BLaER1 treated with 17β-estradiol and CSF1 and Interleukin-3, amounts not matched to agents 10 nM and 100 nM (cell line): ENCODE data around the gene CHAC1.
A peak's percentile ranks its signal among the peaks of the same experiment; 100 is the strongest.

Experiments
- H3K27ac ChIP-seq, 11 experiments: shearing (Covaris generic); formaldehyde crosslinking; 2 replicates each; pipeline ENCODE4 v1.8.1; 2022
- H3K27me3 ChIP-seq, 11 experiments: shearing (Covaris generic); formaldehyde crosslinking; 2 replicates each; pipeline ENCODE4 v1.8.1; 2022
- H3K36me3 ChIP-seq, 11 experiments: shearing (Covaris generic); formaldehyde crosslinking; 2 replicates each; pipeline ENCODE4 v1.8.1; 2022
- H3K4me1 ChIP-seq, 10 experiments: shearing (Covaris generic); formaldehyde crosslinking; 2 replicates each; pipeline ENCODE4 v1.8.1; 2022
- H3K4me2 ChIP-seq, 11 experiments: shearing (Covaris generic); formaldehyde crosslinking; 2 replicates each; pipeline ENCODE4 v1.8.1; 2022
- H3K4me3 ChIP-seq, 10 experiments: shearing (Covaris generic); formaldehyde crosslinking; 2 replicates each; pipeline ENCODE4 v1.8.1; 2022
- H3K9ac ChIP-seq, 11 experiments: shearing (Covaris generic); formaldehyde crosslinking; 2 replicates each; pipeline ENCODE4 v1.8.1; 2022
- H3K9me3 ChIP-seq, 11 experiments: shearing (Covaris generic); formaldehyde crosslinking; replicated peaks in 1 of 11; 2 replicates each; pipeline ENCODE4 v1.8.1; 2022
- H4K20me1 ChIP-seq, 11 experiments: shearing (Covaris generic); formaldehyde crosslinking; 2 replicates each; pipeline ENCODE4 v1.8.1; 2022
- Cebpa-rat ChIP-seq, 11 experiments: shearing (Covaris generic); IDR thresholded peaks; 2 replicates each; pipeline ENCODE4 v1.8.1; 2022

Gene CHAC1

GRCh38 chr15:40937762-40938535 is 15.3 kb upstream of the CHAC1 start:
- H3K4me3 ChIP-seq: peak overlapping the region in 6 of 10 experiments; percentile 2 to 44 (median 14); a peak in 6 of 20 replicates
- peak overlapping the region in 9 of 11 experiments; percentile 44 to 74 (median 62); a peak in 18 of 22 replicates for H3K9ac ChIP-seq
- peaks cover 0 to 34% (median 0%) of the 10 kb centered on the region in 11 experiments; a peak in 3 of 22 replicates for H4K20me1 ChIP-seq
- peak overlapping the region; percentile 80 to 100 (median 94) for H3K4me2 ChIP-seq
- peaks cover 0 to 22% (median 0%) of the 10 kb centered on the region in 11 experiments; a peak in 4 of 22 replicates for H3K36me3 ChIP-seq
- peaks cover 0 to 8% (median 4%) of the 10 kb centered on the region in 11 experiments; a peak in 18 of 22 replicates for H3K27me3 ChIP-seq
- H3K27ac ChIP-seq: peak overlapping the region; percentile 22 to 80 (median 64); a peak in 20 of 22 replicates
- TF ChIP-seq Cebpa-rat (IDR thresholded peaks at IDR 0.05): no peak
- peaks cover 71 to 96% (median 79%) of the 10 kb centered on the region in 10 experiments for H3K4me1 ChIP-seq
- no peaks in the 10 kb centered on the region for H3K9me3 ChIP-seq

DNA sequence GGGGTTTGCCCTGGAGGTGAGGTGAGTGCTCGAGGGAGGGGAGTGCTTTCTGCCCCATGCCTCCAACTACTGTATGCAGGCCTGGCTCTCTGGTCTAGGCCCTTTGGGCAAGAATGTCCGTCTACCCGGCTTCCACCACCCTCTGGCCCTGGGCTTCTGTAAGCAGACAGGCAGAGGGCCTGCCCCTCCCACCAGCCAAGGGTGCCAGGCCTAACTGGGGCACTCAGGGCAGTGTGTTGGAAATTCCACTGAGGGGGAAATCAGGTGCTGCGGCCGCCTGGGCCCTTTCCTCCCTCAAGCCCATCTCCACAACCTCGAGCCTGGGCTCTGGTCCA is 14.8 kb upstream of the CHAC1 start:
- peak overlapping the region; percentile 80 to 100 (median 94) for H3K4me2 ChIP-seq
- peaks cover 0 to 32% (median 0%) of the 10 kb centered on the region in 11 experiments; a peak in 2 of 22 replicates for H4K20me1 ChIP-seq

GRCh38 chr15:40940296-40940801 is 12.9 kb upstream of the CHAC1 start:
- Histone ChIP-seq H3K4me3 (peak overlapping the region; percentile 0 to 72 (median 60); a peak in 18 of 20 replicates), H4K20me1 (peaks cover 0 to 22% (median 0%) of the 10 kb centered on the region in 11 experiments; a peak in 1 of 22 replicates), H3K9ac (peak overlapping the region; percentile 78 to 89 (median 86); a peak in 21 of 22 replicates), H3K36me3 (peaks cover 0 to 12% (median 0%) of the 10 kb centered on the region in 11 experiments; a peak in 3 of 22 replicates), H3K9me3 (no peaks in the 10 kb centered on the region), H3K4me2 (peak overlapping the region; percentile 89 to 100 (median 95)), H3K27ac (peak overlapping the region; percentile 83 to 95 (median 88); a peak in 21 of 22 replicates), H3K4me1 (peaks cover 80 to 88% (median 83%) of the 10 kb centered on the region in 10 experiments), H3K27me3 (no peaks in the 10 kb centered on the region)
- TF ChIP-seq Cebpa-rat (IDR thresholded peaks at IDR 0.05): no peak

More for the DNA sequence above, 14.8 kb upstream of the CHAC1 start:
- H3K4me1 ChIP-seq: peaks cover 76 to 96% (median 80%) of the 10 kb centered on the region in 10 experiments
- H3K4me3 ChIP-seq: no peak overlapping the region
- peak overlapping the region in 4 of 11 experiments; percentile 13 to 35 (median 18); a peak in 3 of 22 replicates for H3K9ac ChIP-seq
- H3K36me3 ChIP-seq: peaks cover 0 to 22% (median 0%) of the 10 kb centered on the region in 11 experiments; a peak in 4 of 22 replicates
- H3K27ac ChIP-seq: peak overlapping the region in 8 of 11 experiments; percentile 11 to 79 (median 50); a peak in 13 of 22 replicates
- TF ChIP-seq Cebpa-rat (IDR thresholded peaks at IDR 0.05): no peak
- H3K9me3 ChIP-seq: no peaks in the 10 kb centered on the region
- H3K27me3 ChIP-seq: peaks cover 0 to 3% (median 0%) of the 10 kb centered on the region in 11 experiments; a peak in 1 of 22 replicates

DNA sequence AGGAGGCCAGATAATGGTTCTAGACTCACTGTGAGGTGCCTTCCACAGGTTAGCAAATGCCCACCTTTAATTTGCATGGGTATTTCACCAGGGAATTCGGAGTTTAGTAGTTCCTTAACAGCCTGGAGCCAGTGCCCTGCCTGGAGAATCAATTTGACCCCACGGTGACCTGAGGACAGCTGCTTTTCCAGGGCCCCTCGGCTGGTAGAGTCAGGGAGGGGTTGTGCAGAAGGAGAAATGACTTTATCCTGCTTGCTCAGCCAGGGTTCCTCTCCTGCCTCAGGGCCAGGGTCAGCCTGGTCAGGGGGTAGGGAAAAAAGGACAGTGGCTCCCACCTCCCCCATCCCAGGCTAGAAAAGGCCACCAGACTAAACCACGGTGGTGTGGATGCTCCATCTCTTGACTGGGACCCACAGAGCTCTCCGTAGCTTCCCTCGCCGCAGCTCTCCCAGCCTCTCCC is 12.2 kb upstream of the CHAC1 start:
- Histone ChIP-seq H4K20me1 (peaks cover 0 to 16% (median 0%) of the 10 kb centered on the region in 11 experiments; a peak in 1 of 22 replicates), H3K27me3 (no peaks in the 10 kb centered on the region), H3K4me2 (peak overlapping the region; percentile 89 to 100 (median 95)), H3K9ac (peak overlapping the region; percentile 78 to 89 (median 86)), H3K36me3 (peaks cover 0 to 4% (median 0%) of the 10 kb centered on the region in 11 experiments; a peak in 3 of 22 replicates), H3K27ac (peak overlapping the region; percentile 83 to 95 (median 88)), H3K4me3 (peak overlapping the region; percentile 55 to 72 (median 62)), H3K9me3 (no peaks in the 10 kb centered on the region), H3K4me1 (peaks cover 78 to 84% (median 81%) of the 10 kb centered on the region in 10 experiments)
- no peak for TF ChIP-seq Cebpa-rat (IDR thresholded peaks at IDR 0.05)

- H3K27me3 ChIP-seq: no peaks in the 10 kb centered on the region
- no peak for TF ChIP-seq Cebpa-rat (IDR thresholded peaks at IDR 0.05)
- H3K27ac ChIP-seq: peak overlapping the region; percentile 83 to 95 (median 88)
- H3K4me2 ChIP-seq: peak overlapping the region; percentile 89 to 100 (median 95)
- peaks cover 0 to 9% (median 0%) of the 10 kb centered on the region in 11 experiments; a peak in 1 of 22 replicates for H4K20me1 ChIP-seq
- H3K4me3 ChIP-seq: peak overlapping the region; percentile 55 to 72 (median 62)
- H3K9me3 ChIP-seq: no peaks in the 10 kb centered on the region
- peaks cover 71 to 78% (median 74%) of the 10 kb centered on the region in 10 experiments for H3K4me1 ChIP-seq
- H3K36me3 ChIP-seq: no peaks in the 10 kb centered on the region; a peak in 1 of 22 replicates
- peak overlapping the region; percentile 78 to 89 (median 86) for H3K9ac ChIP-seq
Observed at GRCh38 chr15:40941528-40942336, 11.5 kb upstream of the CHAC1 start.

DNA sequence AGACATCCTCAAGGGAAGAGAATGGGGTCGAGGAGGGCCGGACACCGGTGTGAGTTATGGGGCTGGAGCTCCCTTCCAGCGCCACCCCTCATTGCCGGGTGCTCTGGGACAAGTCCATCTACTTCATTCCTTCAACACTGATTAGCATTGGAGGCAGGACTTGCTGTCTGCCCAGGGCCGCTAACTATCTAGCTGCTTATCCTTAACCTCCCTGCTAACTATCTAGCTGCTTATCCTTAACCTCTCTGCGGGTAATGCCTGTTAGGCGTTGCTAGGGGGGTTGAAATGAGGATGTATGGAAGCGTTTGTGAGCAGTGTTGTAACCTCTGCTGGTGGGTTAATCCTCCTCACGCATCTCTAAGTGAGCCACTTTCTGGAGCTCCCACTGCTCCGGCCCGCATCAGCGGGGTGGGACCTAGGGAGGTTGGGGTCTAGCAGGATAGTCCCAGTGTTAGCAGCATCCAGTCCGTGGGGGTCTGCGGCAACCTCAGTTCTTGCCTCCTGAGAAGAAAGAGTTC is 10.9 kb upstream of the CHAC1 start:
- Histone ChIP-seq H3K4me3 (peak overlapping the region; percentile 55 to 72 (median 62)), H3K27ac (peak overlapping the region; percentile 83 to 95 (median 88)), H3K9ac (peak overlapping the region; percentile 78 to 89 (median 86)), H4K20me1 (peaks cover 0 to 5% (median 0%) of the 10 kb centered on the region in 11 experiments; a peak in 1 of 22 replicates), H3K36me3 (no peaks in the 10 kb centered on the region; a peak in 1 of 22 replicates), H3K4me1 (peaks cover 65 to 71% (median 68%) of the 10 kb centered on the region in 10 experiments), H3K4me2 (peak overlapping the region; percentile 89 to 100 (median 95)), H3K27me3 (no peaks in the 10 kb centered on the region), H3K9me3 (no peaks in the 10 kb centered on the region)
- TF ChIP-seq Cebpa-rat (IDR thresholded peaks at IDR 0.05): no peak

DNA sequence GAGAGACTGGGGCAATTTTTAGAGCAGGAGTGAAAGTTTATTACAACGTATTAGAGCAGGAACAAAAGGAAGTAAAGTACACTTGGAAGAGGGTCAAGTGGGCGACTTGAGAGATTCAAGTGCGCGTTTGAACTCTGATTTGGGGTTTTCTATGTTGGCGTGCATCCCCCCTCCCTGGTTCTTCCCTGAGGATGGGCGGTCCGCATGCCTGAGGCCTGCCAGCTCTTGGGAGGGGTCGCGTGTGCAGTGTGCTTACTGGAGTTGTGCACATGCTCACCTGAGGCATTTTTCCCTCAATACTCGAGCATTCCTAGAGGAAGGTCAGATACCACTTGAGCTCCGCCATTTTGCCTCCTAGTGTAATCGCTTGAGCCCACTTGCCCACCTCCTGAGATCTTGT is 10.4 kb upstream of the CHAC1 start:
- peak overlapping the region; percentile 78 to 89 (median 86) for H3K9ac ChIP-seq
- H3K27ac ChIP-seq: peak overlapping the region; percentile 83 to 95 (median 88); a peak in 20 of 22 replicates
- peaks cover 60 to 66% (median 63%) of the 10 kb centered on the region in 10 experiments for H3K4me1 ChIP-seq
- H3K36me3 ChIP-seq: no peaks in the 10 kb centered on the region; a peak in 1 of 22 replicates
- peaks cover 0 to under 1% (median 0%) of the 10 kb centered on the region in 11 experiments; a peak in 1 of 22 replicates for H4K20me1 ChIP-seq
- H3K27me3 ChIP-seq: no peaks in the 10 kb centered on the region
- H3K9me3 ChIP-seq: no peaks in the 10 kb centered on the region
- peak overlapping the region; percentile 89 to 100 (median 95) for H3K4me2 ChIP-seq
- peak overlapping the region; percentile 55 to 72 (median 62) for H3K4me3 ChIP-seq
- no peak for TF ChIP-seq Cebpa-rat (IDR thresholded peaks at IDR 0.05)
